SK-N-SH (cell line): ENCODE results near the gene INTS1.

Source experiments
- CHD2 ChIP-seq: fragments of 150-350 bp; IDR thresholded peaks from 2 replicates; pipeline ENCODE4 v1.6.1; 2018; ENCODE audit warnings: low read length; ENCODE audit not compliant: partially characterized antibody
- EP300 ChIP-seq, 2 experiments: IDR thresholded peaks; 2 replicates each; pipeline versions ENCODE4 v1.4.0 to v1.6.1; 2012; ENCODE audit warnings: borderline replicate concordance in 1 of 2, low read depth in 1 of 2, low read length in 1 of 2
- POLR2AphosphoS5 ChIP-seq: IDR thresholded peaks from 2 replicates; pipeline ENCODE4 v1.6.1; 2012; ENCODE audit warnings: low read depth, low read length
- RCOR1 ChIP-seq: fragments of 150-350 bp; IDR thresholded peaks from 2 replicates; pipeline ENCODE4 v1.6.1; 2017; ENCODE audit warnings: antibody characterized with exemption, low read length
- RXRA ChIP-seq: IDR thresholded peaks from 2 replicates; pipeline ENCODE4 v1.4.0; 2012; ENCODE audit warnings: low read depth, mild to moderate bottlenecking, borderline replicate concordance
- SIN3A ChIP-seq: IDR thresholded peaks from 2 replicates; pipeline ENCODE4 v1.6.1; 2012; ENCODE audit warnings: low read depth, mild to moderate bottlenecking, low read length, moderate library complexity, borderline replicate concordance
- TAF1 ChIP-seq: IDR thresholded peaks from 2 replicates; pipeline ENCODE4 v1.6.1; 2012; ENCODE audit warnings: low read depth, mild to moderate bottlenecking, low read length, moderate library complexity, borderline replicate concordance
- TCF12 ChIP-seq: IDR thresholded peaks from 2 replicates; pipeline ENCODE4 v1.4.0; 2012
- YY1 ChIP-seq: IDR thresholded peaks from 2 replicates; pipeline ENCODE4 v1.4.0; 2012; ENCODE audit warnings: low read depth, mild to moderate bottlenecking
- TF ChIP-seq, protein P1 (sequence below): fragments of 200-600 bp; sonication (generic); IDR thresholded peaks from 2 replicates; pipeline ENCODE4 v1.6.1; 2017; ENCODE audit warnings: antibody characterized with exemption, mild to moderate bottlenecking, moderate library complexity

DNA sequence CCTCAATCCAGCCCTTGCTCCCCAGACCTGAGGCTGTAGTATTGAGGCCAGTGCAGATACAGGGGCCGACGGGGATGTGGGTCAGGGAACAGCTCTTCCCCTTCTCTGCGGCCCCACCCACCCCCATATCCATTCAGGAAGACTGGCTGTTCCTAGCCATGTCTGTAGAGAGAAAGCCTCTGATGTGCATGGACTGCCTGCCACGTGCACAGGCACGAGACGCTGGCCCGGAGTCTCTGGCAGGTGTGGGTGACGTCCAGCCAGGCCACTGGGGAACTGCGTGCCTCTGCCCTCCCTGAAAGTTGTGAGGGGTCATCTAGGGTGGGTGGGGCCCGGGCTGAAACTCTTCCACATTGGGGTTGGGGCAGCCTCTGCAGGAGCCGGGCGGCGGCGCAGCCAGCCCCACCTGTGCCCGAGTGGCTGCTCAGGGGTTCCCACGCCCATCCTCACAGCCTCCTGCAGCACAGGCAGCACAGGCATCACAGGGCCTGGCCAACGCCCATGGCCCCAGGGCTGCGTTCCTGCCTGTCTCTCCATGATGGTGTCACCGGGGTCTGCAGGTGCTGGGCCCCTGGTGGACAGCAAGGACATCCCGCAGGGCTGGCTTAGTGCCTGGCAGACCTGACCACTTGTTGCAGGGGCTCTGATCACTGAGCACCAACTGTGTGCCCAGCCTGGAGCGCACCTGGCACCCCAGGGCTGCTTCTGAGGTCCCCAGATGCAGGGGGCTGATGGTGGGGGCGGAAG lies 72.4 kb downstream of the INTS1 start:
- TF ChIP-seq TCF12: no peak
- TF ChIP-seq TAF1: no peak
- TF ChIP-seq, protein P1, sequence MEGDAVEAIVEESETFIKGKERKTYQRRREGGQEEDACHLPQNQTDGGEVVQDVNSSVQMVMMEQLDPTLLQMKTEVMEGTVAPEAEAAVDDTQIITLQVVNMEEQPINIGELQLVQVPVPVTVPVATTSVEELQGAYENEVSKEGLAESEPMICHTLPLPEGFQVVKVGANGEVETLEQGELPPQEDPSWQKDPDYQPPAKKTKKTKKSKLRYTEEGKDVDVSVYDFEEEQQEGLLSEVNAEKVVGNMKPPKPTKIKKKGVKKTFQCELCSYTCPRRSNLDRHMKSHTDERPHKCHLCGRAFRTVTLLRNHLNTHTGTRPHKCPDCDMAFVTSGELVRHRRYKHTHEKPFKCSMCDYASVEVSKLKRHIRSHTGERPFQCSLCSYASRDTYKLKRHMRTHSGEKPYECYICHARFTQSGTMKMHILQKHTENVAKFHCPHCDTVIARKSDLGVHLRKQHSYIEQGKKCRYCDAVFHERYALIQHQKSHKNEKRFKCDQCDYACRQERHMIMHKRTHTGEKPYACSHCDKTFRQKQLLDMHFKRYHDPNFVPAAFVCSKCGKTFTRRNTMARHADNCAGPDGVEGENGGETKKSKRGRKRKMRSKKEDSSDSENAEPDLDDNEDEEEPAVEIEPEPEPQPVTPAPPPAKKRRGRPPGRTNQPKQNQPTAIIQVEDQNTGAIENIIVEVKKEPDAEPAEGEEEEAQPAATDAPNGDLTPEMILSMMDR: no peak
- TF ChIP-seq RCOR1: no peak
- no peak for TF ChIP-seq RXRA
- no peak for TF ChIP-seq YY1
- TF ChIP-seq SIN3A: no peak
- no peak for TF ChIP-seq CHD2
- TF ChIP-seq POLR2AphosphoS5: no peak
- no peak for TF ChIP-seq EP300 (IDR thresholded peaks at IDR 0.05; ENCODE audit: borderline replicate concordance in 1 of 2, low read depth in 1 of 2, low read length in 1 of 2)
